PC-9 (cell line): ENCODE measurements around the gene ANXA6.

ENCODE experiments used
- EZH2 ChIP-seq: fragments of 200-600 bp; sonication (generic); IDR thresholded peaks from 2 replicates; pipeline ENCODE4 v1.8.0; 2017; ENCODE audit warnings: antibody characterized with exemption, low read depth
- TF ChIP-seq, protein P1 (sequence below): fragments of 200-600 bp; sonication (generic); conservative IDR thresholded peaks from 2 replicates; pipeline ENCODE4 v1.6.1; 2017; ENCODE audit warnings: mixed run types, antibody characterized with exemption, mild to moderate bottlenecking, moderate library complexity

DNA sequence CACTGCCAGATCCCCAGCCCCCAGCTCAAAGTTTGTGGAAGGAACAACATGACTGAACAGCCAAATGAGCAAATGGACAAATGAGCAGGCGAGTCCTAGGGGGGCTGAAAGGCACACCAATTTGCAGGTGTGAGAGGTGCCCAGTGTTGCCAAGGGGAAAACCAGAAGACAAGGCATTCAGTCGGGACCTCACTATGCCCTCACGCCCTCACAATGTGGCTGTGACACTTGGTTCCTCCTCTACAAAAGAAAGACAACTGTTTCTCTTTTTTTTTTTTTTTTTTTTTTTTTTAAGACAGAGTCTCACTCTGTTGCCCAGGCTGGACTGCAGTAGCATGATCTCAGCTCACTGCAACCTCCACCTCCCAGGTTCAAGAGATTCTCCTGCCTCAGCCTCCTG, 104.7 kb downstream of the ANXA6 start:
- TF ChIP-seq, protein P1, sequence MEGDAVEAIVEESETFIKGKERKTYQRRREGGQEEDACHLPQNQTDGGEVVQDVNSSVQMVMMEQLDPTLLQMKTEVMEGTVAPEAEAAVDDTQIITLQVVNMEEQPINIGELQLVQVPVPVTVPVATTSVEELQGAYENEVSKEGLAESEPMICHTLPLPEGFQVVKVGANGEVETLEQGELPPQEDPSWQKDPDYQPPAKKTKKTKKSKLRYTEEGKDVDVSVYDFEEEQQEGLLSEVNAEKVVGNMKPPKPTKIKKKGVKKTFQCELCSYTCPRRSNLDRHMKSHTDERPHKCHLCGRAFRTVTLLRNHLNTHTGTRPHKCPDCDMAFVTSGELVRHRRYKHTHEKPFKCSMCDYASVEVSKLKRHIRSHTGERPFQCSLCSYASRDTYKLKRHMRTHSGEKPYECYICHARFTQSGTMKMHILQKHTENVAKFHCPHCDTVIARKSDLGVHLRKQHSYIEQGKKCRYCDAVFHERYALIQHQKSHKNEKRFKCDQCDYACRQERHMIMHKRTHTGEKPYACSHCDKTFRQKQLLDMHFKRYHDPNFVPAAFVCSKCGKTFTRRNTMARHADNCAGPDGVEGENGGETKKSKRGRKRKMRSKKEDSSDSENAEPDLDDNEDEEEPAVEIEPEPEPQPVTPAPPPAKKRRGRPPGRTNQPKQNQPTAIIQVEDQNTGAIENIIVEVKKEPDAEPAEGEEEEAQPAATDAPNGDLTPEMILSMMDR: no peak
- no peak for TF ChIP-seq EZH2
